NCI-H2196 treated with DMSO at 0.1 percent for 48 hours (cell line): ENCODE measurements around the gene CHRNG.
A peak's percentile ranks its signal among the peaks of the same experiment; 100 is the strongest.
"Not testable (repeated sequence)": the region's sequence is repeated elsewhere in the genome, so short reads cannot be mapped to it uniquely, and the experiment has no call there.

Experiments used
- DNase-seq: peaks from one replicate; lab custom pipeline; 2025; ENCODE audit not compliant: unreplicated experiment; lab: John Stamatoyannopoulos, UW

Gene CHRNG

GRCh38 chr2:232543928-232544631, 4.6 kb downstream of the CHRNG start:
- no peak for DNase-seq

DNA sequence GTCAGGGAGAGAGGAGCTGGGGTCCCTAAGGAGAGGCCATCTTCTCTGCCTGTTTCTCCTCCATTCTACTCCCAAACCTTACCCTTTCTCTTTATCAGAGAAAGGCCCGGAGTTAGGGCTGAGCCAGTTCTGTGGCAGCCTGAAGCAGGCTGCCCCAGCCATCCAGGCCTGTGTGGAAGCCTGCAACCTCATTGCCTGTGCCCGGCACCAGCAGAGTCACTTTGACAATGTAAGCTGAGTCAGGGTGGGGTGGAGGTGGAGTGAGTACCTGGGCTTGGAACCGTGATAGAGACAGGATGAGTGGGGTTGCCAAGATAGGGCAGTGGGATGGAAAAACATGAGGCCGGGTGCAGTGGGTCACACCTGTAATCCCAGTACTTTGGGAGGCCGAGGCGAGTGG, 5.2 kb downstream of the CHRNG start:
- no peak for DNase-seq

- DNase-seq = no peak
These were observed 6.3 kb downstream of the CHRNG start for GRCh38 chr2:232545511-232546375.

DNA sequence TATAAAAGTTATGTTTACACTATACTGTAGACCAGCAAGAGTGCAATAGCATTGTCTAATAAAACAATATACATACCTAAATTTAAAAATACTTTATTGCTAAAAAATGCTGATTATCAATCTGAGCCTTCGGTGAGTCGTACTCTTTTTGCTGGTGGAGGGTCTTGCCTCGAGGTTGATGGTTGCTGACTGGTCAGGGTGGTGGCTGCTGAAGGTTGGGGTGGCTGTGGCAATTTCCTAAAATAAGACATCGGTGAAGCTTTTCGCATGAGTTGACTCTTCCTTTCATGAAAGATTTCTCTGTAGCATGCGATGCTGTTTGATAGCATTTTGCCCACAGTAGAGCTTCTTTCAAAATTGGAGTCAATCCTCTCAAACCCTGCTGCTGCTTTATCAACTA, 8.5 kb downstream of the CHRNG start:
- DNase-seq = no peak

DNA sequence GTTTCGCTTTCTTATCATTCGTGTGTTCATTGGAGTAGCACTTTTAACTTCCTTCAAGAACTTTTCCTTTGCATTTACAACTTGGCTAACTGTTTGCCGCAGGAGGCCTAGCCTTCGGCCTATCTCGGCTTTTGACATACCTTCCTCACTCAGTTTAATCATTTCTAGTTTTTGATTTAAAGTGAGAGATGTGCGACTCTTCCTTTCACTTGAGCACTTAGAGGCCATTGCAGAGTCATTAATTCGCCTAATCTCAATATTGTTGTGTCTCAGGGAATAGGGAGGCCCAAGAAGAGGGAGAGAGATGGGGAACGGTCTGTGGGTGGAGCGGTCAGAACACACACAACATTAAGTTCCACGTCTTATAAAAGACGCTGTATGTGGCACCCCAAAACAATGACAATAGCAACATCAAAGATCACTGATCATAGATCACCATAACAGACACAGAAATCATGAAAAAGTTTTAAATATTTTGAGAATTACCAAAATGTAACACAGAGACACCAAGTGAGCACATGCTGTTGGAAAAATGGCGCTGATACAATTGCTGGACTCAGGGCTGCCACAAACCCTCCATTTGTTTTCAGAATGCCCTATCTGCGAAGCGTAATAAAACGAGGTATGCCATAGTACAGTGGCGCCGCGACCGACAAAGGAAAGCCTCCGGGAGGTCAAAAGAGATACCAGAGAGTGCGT, 10.3 kb downstream of the CHRNG start:
- no peak for DNase-seq

DNA sequence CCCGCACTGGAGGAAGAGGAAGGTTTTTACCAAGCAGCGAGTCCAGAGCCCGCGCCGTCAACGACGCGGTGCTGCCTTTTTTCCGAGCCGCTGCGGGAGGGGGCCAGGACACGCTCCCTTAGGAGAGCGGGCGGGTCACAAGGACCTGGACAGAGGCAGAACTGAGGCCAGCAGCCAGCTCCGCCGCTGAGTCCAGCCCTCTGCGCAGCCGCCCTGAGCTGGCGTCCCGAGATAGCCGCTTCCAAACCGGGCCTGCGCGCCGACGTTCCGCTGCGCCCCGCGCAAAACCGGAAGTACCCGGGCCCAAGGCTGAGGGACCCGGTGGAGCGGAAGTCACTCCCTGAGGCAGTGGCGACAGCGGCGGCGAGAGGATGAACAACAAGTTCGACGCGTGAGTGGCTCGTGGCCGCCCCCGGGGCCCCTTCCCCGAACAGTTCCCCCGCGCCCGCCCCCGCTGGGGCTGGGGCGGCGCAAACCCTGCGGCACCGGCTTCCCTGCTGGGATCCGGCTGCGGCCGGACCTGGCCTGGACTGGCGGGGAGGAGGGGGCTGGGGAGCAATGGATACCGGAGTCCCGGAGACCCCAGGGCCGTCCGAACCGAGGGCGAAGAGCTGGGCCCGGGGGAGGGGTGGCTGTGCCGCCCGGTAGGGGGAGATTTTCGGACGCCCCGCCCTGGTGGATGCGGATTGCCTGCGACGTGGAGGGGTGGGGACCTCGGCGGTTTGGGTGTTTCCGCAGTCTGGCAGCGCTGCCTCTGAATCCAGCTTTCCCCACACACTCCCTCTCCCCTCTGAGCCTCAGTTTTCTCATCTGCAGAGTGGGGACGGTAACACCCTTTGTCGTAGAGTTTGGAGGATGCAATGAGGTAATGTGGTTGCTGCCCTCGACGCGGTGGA, 11.1 kb downstream of the CHRNG start, which contains the start of the genes EIF4E2 and TIGD1:
Gene EIF4E2, plus strand, starts transcription at position 336 of the 896 bp plus-strand sequence. Its CDS starts 36 bp downstream, at position 372.
Gene TIGD1, minus strand, starts transcription at position 204 of the 896 bp plus-strand sequence. CDS start 675 bp downstream, outside the sequence.
- DNase-seq = peak; percentile 84

DNA sequence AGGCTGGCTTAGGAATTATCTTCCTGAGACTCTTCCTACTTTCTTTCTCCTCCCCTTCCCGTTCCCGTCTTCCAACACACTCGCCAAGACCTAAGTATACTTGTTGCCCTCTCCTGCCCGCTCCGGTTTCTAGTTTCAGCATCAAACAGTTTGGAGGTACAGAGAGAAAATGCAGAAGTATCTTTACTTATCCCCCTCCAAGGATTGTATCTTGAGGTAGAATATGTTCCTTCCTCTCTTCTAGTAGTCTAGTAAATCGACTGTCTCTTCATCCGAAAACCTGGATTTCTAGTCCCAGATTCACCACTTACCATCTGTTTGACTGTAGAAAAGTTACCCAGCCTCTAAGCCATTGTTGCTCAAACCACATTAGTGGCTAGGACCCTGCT, 11.8 kb downstream of the CHRNG start:
- no peak for DNase-seq

DNA sequence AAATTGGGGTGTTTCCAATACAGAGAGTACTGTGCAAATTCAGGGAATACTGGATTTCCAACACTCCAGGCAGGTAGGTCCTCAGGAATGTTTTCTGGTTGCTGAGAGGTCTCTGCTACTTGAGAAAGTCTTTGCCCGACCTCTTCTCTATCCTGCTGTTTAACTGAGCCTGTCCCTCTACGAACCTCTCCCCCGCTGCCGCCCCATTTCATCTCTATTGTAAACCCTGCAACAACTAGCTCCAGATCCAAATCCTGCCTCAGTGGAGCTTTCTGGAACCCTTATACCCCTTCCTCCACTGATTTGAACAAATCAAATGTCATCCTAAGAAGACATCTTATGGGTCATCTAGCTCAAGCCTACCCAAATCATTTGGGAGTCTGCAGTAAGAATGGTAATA, 12.3 kb downstream of the CHRNG start:
- DNase-seq = no peak

DNA sequence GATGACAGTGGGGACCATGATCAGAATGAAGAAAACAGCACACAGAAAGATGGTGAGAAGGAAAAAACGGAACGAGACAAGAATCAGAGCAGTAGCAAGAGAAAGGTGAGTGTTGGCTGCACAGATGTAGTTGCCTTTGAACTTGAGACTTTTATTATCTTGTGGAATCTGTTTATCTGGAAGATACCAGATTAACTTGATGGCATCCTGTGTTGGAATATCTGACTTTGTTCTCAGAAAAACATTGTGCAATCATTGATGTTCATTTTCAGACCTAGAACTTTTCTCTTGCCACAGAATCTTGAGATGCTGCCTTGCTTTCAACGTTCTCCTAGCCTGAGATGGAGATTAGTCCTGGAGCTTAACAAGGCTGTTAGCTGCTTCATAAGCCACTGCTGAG, 16.9 kb downstream of the CHRNG start:
- DNase-seq = no peak

- DNase-seq = no peak
These were observed 23.1 kb downstream of the CHRNG start for GRCh38 chr2:232562515-232563151.

GRCh38 chr2:232563580-232563979, 24.1 kb downstream of the CHRNG start:
- no peak for DNase-seq

DNA sequence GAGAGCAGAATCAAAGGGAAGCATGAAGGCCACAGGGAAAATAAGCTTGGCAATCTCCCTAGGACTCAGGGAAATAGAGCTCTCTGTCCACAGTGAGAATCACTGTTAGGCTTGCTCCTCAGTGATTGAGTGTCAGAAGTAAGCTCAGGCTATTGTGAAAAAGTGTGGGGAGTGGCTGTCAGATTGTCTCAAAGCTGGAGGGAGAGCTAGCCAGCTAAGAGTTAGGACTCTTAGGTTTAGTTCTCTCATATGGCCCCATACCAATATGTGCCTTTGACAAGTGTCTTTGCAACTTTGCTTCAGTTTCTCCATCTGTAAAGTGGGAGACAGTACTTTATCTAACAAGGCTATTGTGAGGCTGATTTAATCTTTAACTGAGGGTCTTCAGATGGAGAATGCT, 28.2 kb downstream of the CHRNG start:
- DNase-seq = no peak

- no peak for DNase-seq
These were observed 28.7 kb downstream of the CHRNG start for GRCh38 chr2:232568161-232568560.

GRCh38 chr2:232569541-232569940, 30.0 kb downstream of the CHRNG start:
- DNase-seq = no peak

DNA sequence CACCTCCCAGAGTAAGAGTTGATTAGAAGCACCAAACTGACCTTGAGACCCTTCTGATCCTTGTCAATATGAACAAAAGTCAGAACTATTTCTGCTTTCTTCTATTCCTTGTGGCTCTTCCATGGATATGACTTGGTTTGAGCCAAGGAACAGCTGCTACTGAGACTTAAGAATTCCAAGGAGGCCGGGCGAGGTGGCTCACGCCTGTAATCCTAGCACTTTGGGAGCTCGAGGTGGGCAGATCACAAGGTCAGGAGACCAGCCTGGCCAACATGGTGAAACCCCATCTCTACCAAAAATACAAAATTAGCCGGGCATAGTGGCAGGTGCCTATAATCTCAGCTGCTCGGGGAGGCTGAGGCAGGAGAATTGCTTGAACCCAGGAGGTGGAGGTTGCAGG, 31.0 kb downstream of the CHRNG start:
- not testable (repeated sequence) for DNase-seq

- no peak for DNase-seq
These were observed 31.6 kb downstream of the CHRNG start for GRCh38 chr2:232571026-232571474.

GRCh38 chr2:232573042-232573441, 33.5 kb downstream of the CHRNG start:
- no peak for DNase-seq

DNA sequence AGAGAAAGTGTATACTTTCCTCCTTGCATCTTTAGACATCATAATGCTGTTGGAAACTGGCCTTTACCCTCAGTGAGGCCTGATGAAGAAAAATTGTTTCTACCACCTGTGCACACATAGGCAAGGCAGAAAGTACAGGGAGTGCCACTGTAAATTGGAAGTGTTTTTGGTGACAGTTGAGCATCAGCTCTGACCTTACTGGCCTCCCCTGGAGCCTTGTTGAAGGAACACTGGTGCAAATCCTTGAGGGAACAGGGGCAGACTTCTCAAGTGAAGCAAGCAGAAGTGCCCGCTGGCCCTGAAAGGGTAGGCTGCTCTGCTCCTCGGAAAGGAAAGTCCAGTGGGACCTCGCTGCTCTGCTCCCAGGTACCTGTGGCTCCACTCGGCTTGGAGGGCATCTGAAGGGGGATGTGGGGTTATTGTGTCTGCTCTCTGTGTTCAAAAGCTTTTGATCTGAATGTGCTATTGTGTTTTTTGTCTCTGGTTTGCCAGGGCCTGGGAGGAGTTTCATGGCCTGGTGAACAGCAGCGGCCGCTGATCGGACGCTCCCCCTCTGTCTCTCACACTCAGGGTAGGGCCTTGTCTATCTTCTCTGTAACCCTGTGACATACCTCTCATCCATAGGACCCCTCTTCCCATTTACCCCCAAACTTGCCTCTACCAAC, 34.4 kb downstream of the CHRNG start:
- no peak for DNase-seq

DNA sequence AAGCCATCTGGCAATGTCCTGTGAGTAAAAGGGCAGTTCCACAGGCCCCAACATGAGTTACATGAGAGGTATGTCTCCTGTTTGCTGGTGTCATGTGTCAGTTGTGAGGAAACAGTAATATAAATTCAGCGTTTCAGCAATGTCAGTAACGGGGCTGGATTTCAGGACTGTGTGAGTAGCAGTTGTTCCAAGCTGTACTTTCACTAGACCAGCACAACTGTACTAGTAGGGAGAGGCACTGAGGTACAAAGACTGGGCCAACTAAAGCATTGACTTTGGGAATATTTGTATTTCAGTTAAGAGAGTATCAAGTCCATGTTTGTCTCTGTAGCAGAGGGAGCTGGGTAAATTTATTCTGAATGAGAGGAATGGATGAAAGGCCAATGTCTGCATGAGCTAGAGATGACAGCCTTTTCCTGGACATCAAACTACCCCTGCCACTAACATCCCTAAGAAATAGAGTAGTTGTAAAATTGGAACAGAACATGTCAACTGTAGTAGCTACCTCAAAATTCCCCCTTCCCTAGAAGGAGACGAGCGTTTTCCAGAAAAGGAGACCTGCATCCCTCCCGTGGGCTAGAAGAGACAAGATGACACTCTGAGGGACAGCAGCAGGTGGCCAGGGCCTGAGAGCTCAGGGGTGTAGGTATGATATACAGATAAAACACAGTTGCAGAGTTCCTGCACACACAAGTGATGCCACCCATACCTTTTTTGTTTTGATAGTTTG, 35.3 kb downstream of the CHRNG start:
- no peak for DNase-seq
